Measurements from ENCODE around the gene EHD1.

EHD1 gene

GRCh38 chr11:64874308-64875240 lies 3.8 kb downstream of the EHD1 start:
- no peak for TF ChIP-seq JUND (IDR thresholded peaks at IDR 0.05; ENCODE audit: low read depth)
- no peak for DNase-seq (ENCODE audit: low read depth in 1 of 2, low spot score in 1 of 2)
- in situ Hi-C loops (cut with HindIII; ENCODE audit: low pct_unique_long_range_greater_than_20kb, low sequenced_read_pairs): no loop called here

- no peak for DNase-seq (ENCODE audit: low read depth in 1 of 2, low spot score in 1 of 2)
- in situ Hi-C loops (cut with HindIII; ENCODE audit: low pct_unique_long_range_greater_than_20kb, low sequenced_read_pairs): no loop called here
- no peak for TF ChIP-seq JUND (IDR thresholded peaks at IDR 0.05; ENCODE audit: low read depth)
Observed at GRCh38 chr11:64872790-64873488, 5.5 kb downstream of the EHD1 start.

- DNase-seq (ENCODE audit: low read depth in 1 of 2, low spot score in 1 of 2): no peak
- no peak for TF ChIP-seq JUND (IDR thresholded peaks at IDR 0.05; ENCODE audit: low read depth)
- in situ Hi-C loops (cut with HindIII; ENCODE audit: low pct_unique_long_range_greater_than_20kb, low sequenced_read_pairs): no loop called here
Observed at GRCh38 chr11:64871492-64871891, 6.9 kb downstream of the EHD1 start.

GRCh38 chr11:64870893-64871466 lies 7.4 kb downstream of the EHD1 start:
- no peak for TF ChIP-seq JUND (IDR thresholded peaks at IDR 0.05; ENCODE audit: low read depth)
- no peak for DNase-seq (ENCODE audit: low read depth in 1 of 2, low spot score in 1 of 2)
- in situ Hi-C loops (cut with HindIII; ENCODE audit: low pct_unique_long_range_greater_than_20kb, low sequenced_read_pairs): no loop called here

- in situ Hi-C loops (cut with HindIII; ENCODE audit: low pct_unique_long_range_greater_than_20kb, low sequenced_read_pairs): no loop called here
- no peak for DNase-seq (ENCODE audit: low read depth in 1 of 2, low spot score in 1 of 2)
- TF ChIP-seq JUND (IDR thresholded peaks at IDR 0.05; ENCODE audit: low read depth): no peak
Observed at GRCh38 chr11:64870176-64870892, 8.1 kb downstream of the EHD1 start.

- no peak for DNase-seq (ENCODE audit: low read depth in 1 of 2, low spot score in 1 of 2)
- in situ Hi-C loops (cut with HindIII; ENCODE audit: low pct_unique_long_range_greater_than_20kb, low sequenced_read_pairs): no loop called here
- no peak for TF ChIP-seq JUND (IDR thresholded peaks at IDR 0.05; ENCODE audit: low read depth)
Observed at GRCh38 chr11:64869571-64870175, 8.7 kb downstream of the EHD1 start.

- in situ Hi-C loops (cut with HindIII; ENCODE audit: low pct_unique_long_range_greater_than_20kb, low sequenced_read_pairs): no loop called here
- DNase-seq (ENCODE audit: low read depth in 1 of 2, low spot score in 1 of 2): no peak
- no peak for TF ChIP-seq JUND (IDR thresholded peaks at IDR 0.05; ENCODE audit: low read depth)
Observed at GRCh38 chr11:64868904-64869570, 9.4 kb downstream of the EHD1 start.

- TF ChIP-seq JUND (IDR thresholded peaks at IDR 0.05; ENCODE audit: low read depth): no peak
- in situ Hi-C loops (cut with HindIII; ENCODE audit: low pct_unique_long_range_greater_than_20kb, low sequenced_read_pairs): no loop called here
- no peak for DNase-seq (ENCODE audit: low read depth in 1 of 2, low spot score in 1 of 2)
Observed at GRCh38 chr11:64867748-64868462, 10.5 kb downstream of the EHD1 start.

- in situ Hi-C loops (cut with HindIII; ENCODE audit: low pct_unique_long_range_greater_than_20kb, low sequenced_read_pairs): no loop called here
- TF ChIP-seq JUND (IDR thresholded peaks at IDR 0.05; ENCODE audit: low read depth): no peak
- no peak for DNase-seq (ENCODE audit: low read depth in 1 of 2, low spot score in 1 of 2)
Observed at GRCh38 chr11:64866173-64866491, 12.3 kb downstream of the EHD1 start.

GRCh38 chr11:64865286-64866172 lies 12.9 kb downstream of the EHD1 start:
- TF ChIP-seq JUND (IDR thresholded peaks at IDR 0.05; ENCODE audit: low read depth): no peak
- DNase-seq (ENCODE audit: low read depth in 1 of 2, low spot score in 1 of 2): no peak
- in situ Hi-C loops (cut with HindIII; ENCODE audit: low pct_unique_long_range_greater_than_20kb, low sequenced_read_pairs): no loop called here
